NCI-H82 treated with DMSO at 0.1 percent for 48 hours (cell line): ENCODE data around the gene ABI1.
A peak's percentile ranks its signal among the peaks of the same experiment; 100 is the strongest.
"Not testable (repeated sequence)": the region's sequence is repeated elsewhere in the genome, so short reads cannot be mapped to it uniquely, and the experiment has no call there.

ENCODE experiments used
- DNase-seq: peaks from one replicate; lab custom pipeline; 2025; ENCODE audit not compliant: unreplicated experiment; lab: John Stamatoyannopoulos, UW

Gene ABI1

GRCh38 chr10:26860443-26861204 lies at the start of gene ABI1:
Gene ABI1 (minus strand): TSS chr10:26860958. CDS start chr10:26860863, 95 bp downstream.
- peak; percentile 93 for DNase-seq

- DNase-seq, result no peak
These were observed 49.0 kb upstream of the ABI1 start for GRCh38 chr10:26909753-26910152.

GRCh38 chr10:26905253-26905781 lies 44.6 kb upstream of the ABI1 start:
- not testable (repeated sequence) for DNase-seq

GRCh38 chr10:26903431-26904217 lies 42.9 kb upstream of the ABI1 start:
- DNase-seq, result no peak

- DNase-seq, result not testable (repeated sequence)
These were observed 31.7 kb upstream of the ABI1 start for GRCh38 chr10:26892306-26892923.

GRCh38 chr10:26890956-26891355 lies 30.2 kb upstream of the ABI1 start:
- DNase-seq, result peak; percentile 3

- DNase-seq, result no peak
These were observed 27.0 kb upstream of the ABI1 start for GRCh38 chr10:26887611-26888215.

GRCh38 chr10:26881600-26882331 lies 21.0 kb upstream of the ABI1 start:
- DNase-seq, result peak; percentile 5

GRCh38 chr10:26879744-26880143 lies 19.0 kb upstream of the ABI1 start:
- no peak for DNase-seq

GRCh38 chr10:26870766-26871165 lies 10.0 kb upstream of the ABI1 start:
- no peak for DNase-seq

- no peak for DNase-seq
These were observed 8.8 kb upstream of the ABI1 start for GRCh38 chr10:26869528-26869927.

- no peak for DNase-seq
These were observed 2.8 kb upstream of the ABI1 start for GRCh38 chr10:26863351-26864076.

- no peak for DNase-seq
These were observed 644 bp upstream of the ABI1 start for GRCh38 chr10:26861205-26861998.

GRCh38 chr10:26860102-26860442 lies 686 bp downstream of the ABI1 start:
- no peak for DNase-seq

- DNase-seq, result no peak
These were observed 1.3 kb downstream of the ABI1 start for GRCh38 chr10:26859241-26860101.

- no peak for DNase-seq
These were observed 2.1 kb downstream of the ABI1 start for GRCh38 chr10:26858707-26859034.

GRCh38 chr10:26857991-26858706 lies 2.6 kb downstream of the ABI1 start:
- DNase-seq, result no peak

GRCh38 chr10:26857553-26857952 lies 3.2 kb downstream of the ABI1 start:
- DNase-seq, result not testable (repeated sequence)
